DMS153 (cell line): ENCODE results near the gene TIMMDC1.
A peak's percentile ranks its signal among the peaks of the same experiment; 100 is the strongest.
"Not testable (repeated sequence)": the region's sequence is repeated elsewhere in the genome, so short reads cannot be mapped to it uniquely, and the experiment has no call there.

Experiments
- DNase-seq: peaks from one replicate; lab custom pipeline; 2025; lab: John Stamatoyannopoulos, UW

Gene TIMMDC1

DNA sequence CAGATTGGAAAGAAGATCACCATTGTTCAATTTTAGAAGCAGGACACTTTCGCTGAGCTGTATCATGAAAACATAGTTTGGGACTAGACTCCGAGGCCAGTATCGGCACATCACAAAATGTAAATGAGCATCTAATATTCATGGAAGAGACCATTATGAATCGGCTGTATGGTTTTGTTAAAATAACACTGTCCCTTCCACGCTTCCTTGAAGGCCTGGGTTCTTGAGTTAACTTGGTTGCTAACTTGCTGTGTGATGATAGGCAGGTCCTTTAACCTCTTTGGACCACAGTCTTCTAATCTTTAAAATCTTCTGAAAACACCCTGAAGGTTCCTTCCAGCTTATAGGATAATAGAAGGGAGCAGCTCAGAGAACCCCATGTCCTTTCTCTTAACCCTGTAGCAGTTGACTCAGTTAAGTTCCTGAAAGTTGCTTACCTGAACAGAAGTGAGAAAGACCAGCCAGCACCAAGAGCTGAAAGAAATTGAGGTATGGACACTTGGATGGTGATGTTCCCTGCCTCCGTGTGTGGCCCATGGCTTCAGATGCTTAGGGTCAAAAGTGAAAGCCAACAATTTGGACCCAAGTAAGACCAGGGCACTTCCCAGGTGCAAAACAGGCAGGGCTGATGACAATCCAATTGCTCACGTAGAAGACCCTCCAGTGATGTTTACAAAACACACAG is 59.0 kb downstream of the TIMMDC1 start:
- DNase-seq: no peak

- DNase-seq: no peak
Measured at GRCh38 chr3:119557877-119558269, 59.5 kb downstream of the TIMMDC1 start.

GRCh38 chr3:119558626-119559317 is 60.4 kb downstream of the TIMMDC1 start:
- no peak for DNase-seq

GRCh38 chr3:119559441-119559963 is 61.2 kb downstream of the TIMMDC1 start, which contains the start of gene CD80:
Gene CD80 (minus strand): TSS chr3:119559614. CDS start chr3:119557728, 1,886 bp downstream.
- DNase-seq: peak; percentile 14

GRCh38 chr3:119560160-119560559 is 61.8 kb downstream of the TIMMDC1 start:
- no peak for DNase-seq

GRCh38 chr3:119562307-119562961 is 64.1 kb downstream of the TIMMDC1 start:
- no peak for DNase-seq

GRCh38 chr3:119563334-119563733 is 65.0 kb downstream of the TIMMDC1 start:
- not testable (repeated sequence) for DNase-seq

- DNase-seq: no peak
Measured at GRCh38 chr3:119569156-119569555, 70.8 kb downstream of the TIMMDC1 start.

DNA sequence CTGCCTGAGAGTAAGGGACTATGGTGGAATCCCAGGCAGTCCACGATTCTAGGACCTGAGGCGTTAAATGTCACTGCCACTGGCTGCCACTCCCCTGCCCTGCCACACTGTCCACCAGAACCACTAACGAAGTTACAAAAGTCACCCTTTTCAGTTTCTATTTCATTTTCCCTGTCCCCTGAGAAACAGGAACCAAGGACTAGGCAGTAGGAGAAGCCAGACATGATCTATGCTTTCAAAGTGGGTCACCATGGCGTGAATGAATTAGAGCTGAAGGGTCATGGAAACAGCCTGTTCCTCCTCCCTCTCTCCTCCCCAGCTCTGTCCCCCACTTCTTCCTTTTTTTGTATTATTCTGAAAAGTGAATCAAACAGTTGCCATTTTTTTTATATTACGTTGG is 71.9 kb downstream of the TIMMDC1 start:
- no peak for DNase-seq

DNA sequence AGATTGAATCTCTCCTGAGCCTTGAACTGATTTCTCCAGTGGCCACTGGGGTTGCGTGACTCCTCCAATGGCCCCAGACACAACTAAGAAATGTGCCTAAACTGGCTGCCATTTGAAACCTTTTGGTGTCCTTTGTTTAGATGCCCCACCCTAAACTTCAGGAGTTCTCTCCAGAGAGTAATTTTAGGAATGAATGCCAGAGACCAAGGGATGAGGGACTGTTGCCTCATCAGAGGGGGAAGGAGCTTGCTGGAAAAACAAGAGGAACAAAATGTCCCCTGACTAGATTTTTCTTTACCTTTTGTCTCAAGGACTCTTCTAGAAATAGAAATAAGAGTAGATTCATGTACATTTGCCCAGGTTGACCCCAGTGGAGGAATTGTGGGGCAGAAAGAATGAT is 72.9 kb downstream of the TIMMDC1 start:
- DNase-seq: no peak

GRCh38 chr3:119571688-119572087 is 73.3 kb downstream of the TIMMDC1 start:
- DNase-seq: no peak
